Measurements from ENCODE around the gene OR2H1.

OR2H1 gene

GRCh38 chr6:29487660-29488059 lies 30.7 kb downstream of the OR2H1 start, which contains the start of gene MAS1L:
Gene MAS1L, minus strand, starts transcription at chr6:29487956. Its CDS starts 54 bp downstream, at chr6:29487902.
- ATAC-seq (ENCODE audit: low read depth) (no peak), DNase-seq (ENCODE audit: low spot score) (no peak)
- Histone ChIP-seq H3K36me3 (ENCODE audit: low read depth) (no peaks in the 10 kb centered on the region), H3K4me3 (ENCODE audit: severe bottlenecking) (no peak within 1 kb of the TSS), H3K4me1 (ENCODE audit: insufficient read depth, poor library complexity, severe bottlenecking) (no peaks in the 10 kb centered on the region), H3K9me3 (ENCODE audit: severe bottlenecking) (no peaks in the 10 kb centered on the region), H3K27ac (ENCODE audit: poor library complexity, severe bottlenecking) (no peak within 1 kb of the TSS), H3K27me3 (ENCODE audit: insufficient read depth, poor library complexity, severe bottlenecking) (no peaks in the 10 kb centered on the region)
- TF ChIP-seq CTCF (IDR thresholded peaks at IDR 0.05; ENCODE audit: poor library complexity, severe bottlenecking): no peak

DNA sequence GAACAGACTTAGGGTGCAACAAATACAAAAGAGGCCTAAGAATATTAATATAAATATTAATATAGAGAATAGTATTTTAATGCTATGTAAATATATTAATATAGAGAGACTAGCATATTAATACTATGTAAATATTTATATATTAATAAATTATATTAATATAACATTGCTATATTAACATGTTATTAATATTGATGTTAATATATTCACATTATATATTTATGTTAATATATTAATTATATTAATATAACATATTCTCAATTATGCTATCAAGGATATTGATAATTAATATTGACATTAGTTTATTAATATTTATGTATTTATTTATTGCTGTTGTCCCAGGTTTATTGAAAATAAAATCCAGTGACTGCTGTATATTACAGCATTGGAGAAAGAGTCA lies 31.9 kb downstream of the OR2H1 start:
- no peaks in the 10 kb centered on the region for H3K27me3 ChIP-seq (ENCODE audit: insufficient read depth, poor library complexity, severe bottlenecking)
- no peak overlapping the region for H3K27ac ChIP-seq (ENCODE audit: poor library complexity, severe bottlenecking)
- H3K36me3 ChIP-seq (ENCODE audit: low read depth): no peaks in the 10 kb centered on the region
- no peak for DNase-seq (ENCODE audit: low spot score)
- H3K4me3 ChIP-seq (ENCODE audit: severe bottlenecking): no peak overlapping the region
- TF ChIP-seq CTCF (IDR thresholded peaks at IDR 0.05; ENCODE audit: poor library complexity, severe bottlenecking): no peak
- H3K4me1 ChIP-seq (ENCODE audit: insufficient read depth, poor library complexity, severe bottlenecking): no peaks in the 10 kb centered on the region
- H3K9me3 ChIP-seq (ENCODE audit: severe bottlenecking): no peaks in the 10 kb centered on the region
- no peak for ATAC-seq (ENCODE audit: low read depth)

DNA sequence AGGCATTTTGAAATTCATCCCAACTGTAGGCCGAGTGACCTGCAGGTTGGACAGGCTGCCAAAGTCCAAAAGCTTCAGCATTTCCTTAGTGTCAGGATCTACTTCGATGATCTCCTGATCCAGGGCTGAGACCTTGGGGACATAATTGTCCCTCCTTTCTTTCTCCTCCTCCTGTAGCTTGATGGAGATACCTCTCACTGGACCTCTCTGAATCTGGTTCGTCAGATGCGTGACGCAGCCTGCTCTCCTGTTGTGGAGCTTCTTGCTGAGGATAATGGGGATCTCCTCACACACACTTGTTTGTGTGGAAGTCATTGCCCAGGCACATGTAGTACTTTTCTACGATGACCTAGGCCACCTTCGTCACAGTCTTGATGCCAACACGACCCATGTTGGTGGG lies 32.3 kb downstream of the OR2H1 start:
- ATAC-seq (ENCODE audit: low read depth) (no peak), DNase-seq (ENCODE audit: low spot score) (no peak)
- no peak for TF ChIP-seq CTCF (IDR thresholded peaks at IDR 0.05; ENCODE audit: poor library complexity, severe bottlenecking)
- no peak overlapping the region for H3K4me3 ChIP-seq (ENCODE audit: severe bottlenecking)
- no peaks in the 10 kb centered on the region for H3K27me3 ChIP-seq (ENCODE audit: insufficient read depth, poor library complexity, severe bottlenecking)
- no peaks in the 10 kb centered on the region for H3K36me3 ChIP-seq (ENCODE audit: low read depth)
- H3K9me3 ChIP-seq (ENCODE audit: severe bottlenecking): no peaks in the 10 kb centered on the region
- no peak overlapping the region for H3K27ac ChIP-seq (ENCODE audit: poor library complexity, severe bottlenecking)
- H3K4me1 ChIP-seq (ENCODE audit: insufficient read depth, poor library complexity, severe bottlenecking): no peaks in the 10 kb centered on the region

DNA sequence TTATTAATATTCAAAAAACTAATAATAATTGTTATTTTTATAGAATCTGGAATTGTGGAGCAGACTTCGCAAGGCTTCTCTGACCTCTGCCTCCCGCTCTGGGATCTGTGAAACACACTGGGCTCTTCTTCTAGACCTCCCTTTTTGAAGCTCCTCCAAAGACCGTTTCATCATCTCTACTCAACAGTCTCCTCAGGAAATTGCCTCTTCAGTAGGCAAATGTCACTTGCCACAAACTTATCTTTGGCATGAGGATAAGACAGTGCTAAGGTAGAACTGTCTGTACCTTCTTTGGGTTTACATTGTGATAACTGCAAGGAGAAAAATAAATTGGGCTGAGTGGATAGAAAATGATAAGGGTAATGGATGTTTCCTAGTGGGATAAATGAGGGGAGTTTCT lies 33.1 kb downstream of the OR2H1 start:
- Histone ChIP-seq H3K4me3 (ENCODE audit: severe bottlenecking) (no peak overlapping the region), H3K27me3 (ENCODE audit: insufficient read depth, poor library complexity, severe bottlenecking) (no peaks in the 10 kb centered on the region), H3K36me3 (ENCODE audit: low read depth) (no peaks in the 10 kb centered on the region), H3K9me3 (ENCODE audit: severe bottlenecking) (no peaks in the 10 kb centered on the region), H3K27ac (ENCODE audit: poor library complexity, severe bottlenecking) (no peak overlapping the region), H3K4me1 (ENCODE audit: insufficient read depth, poor library complexity, severe bottlenecking) (no peaks in the 10 kb centered on the region)
- DNase-seq (ENCODE audit: low spot score) (no peak), ATAC-seq (ENCODE audit: low read depth) (no peak)
- no peak for TF ChIP-seq CTCF (IDR thresholded peaks at IDR 0.05; ENCODE audit: poor library complexity, severe bottlenecking)

- H3K9me3 ChIP-seq (ENCODE audit: severe bottlenecking): no peaks in the 10 kb centered on the region
- no peaks in the 10 kb centered on the region for H3K36me3 ChIP-seq (ENCODE audit: low read depth)
- DNase-seq (ENCODE audit: low spot score) (no peak), ATAC-seq (ENCODE audit: low read depth) (no peak)
- no peak overlapping the region for H3K27ac ChIP-seq (ENCODE audit: poor library complexity, severe bottlenecking)
- TF ChIP-seq CTCF (IDR thresholded peaks at IDR 0.05; ENCODE audit: poor library complexity, severe bottlenecking): no peak
- no peaks in the 10 kb centered on the region for H3K27me3 ChIP-seq (ENCODE audit: insufficient read depth, poor library complexity, severe bottlenecking)
- H3K4me1 ChIP-seq (ENCODE audit: insufficient read depth, poor library complexity, severe bottlenecking): no peaks in the 10 kb centered on the region
- H3K4me3 ChIP-seq (ENCODE audit: severe bottlenecking): no peak overlapping the region
Measured at GRCh38 chr6:29490552-29490951, 33.6 kb downstream of the OR2H1 start.

Data from RWPE2 (cell line).